GM12878 (cell line): ENCODE measurements around the gene TTC39B.

Source experiments
- BACH1 ChIP-seq: fragments of 450-650 bp; IDR thresholded peaks from 2 replicates; pipeline ENCODE4 v1.6.1; 2017; ENCODE audit warnings: mild to moderate bottlenecking, borderline replicate concordance
- EZH2 ChIP-seq: IDR thresholded peaks from 2 replicates; pipeline ENCODE4 v1.6.1; 2012; ENCODE audit warnings: low read depth, mild to moderate bottlenecking, control low read depth, inconsistent platforms, low read length, borderline replicate concordance; ENCODE audit not compliant: control insufficient read depth
- FOXK2 ChIP-seq: fragments of 450-650 bp; IDR thresholded peaks from 2 replicates; pipeline ENCODE4 v1.6.1; 2017; ENCODE audit warnings: mild to moderate bottlenecking, moderate library complexity
- GABPA ChIP-seq: IDR thresholded peaks from 2 replicates; pipeline ENCODE4 v1.6.1; 2014; ENCODE audit warnings: antibody characterized with exemption, low read depth, mild to moderate bottlenecking, inconsistent platforms
- PAX5 ChIP-seq: IDR thresholded peaks from 2 replicates; pipeline ENCODE4 v1.6.1; 2011; ENCODE audit warnings: low read depth, low read length, borderline replicate concordance
- POLR2A ChIP-seq: IDR thresholded peaks from 2 replicates; pipeline ENCODE4 v1.6.1; 2011; ENCODE audit warnings: low read depth, mild to moderate bottlenecking, low read length
- SMAD1 ChIP-seq: fragments of 450-650 bp; IDR thresholded peaks from 2 replicates; pipeline ENCODE4 v1.6.1; 2018; ENCODE audit warnings: mild to moderate bottlenecking, low read depth; ENCODE audit not compliant: partially characterized antibody
- ZNF274 ChIP-seq: IDR thresholded peaks from one replicate; pipeline ENCODE4 v1.8.0; 2011; ENCODE audit not compliant: insufficient read length, insufficient read depth
- TF ChIP-seq, protein P1 (sequence below), 3 experiments: IDR thresholded peaks in 2 of 3; conservative IDR thresholded peaks in 1 of 3; 2 replicates each; pipeline ENCODE4 v1.5.1; 2011; ENCODE audit warnings: low read depth in 3 of 3, low read length in 3 of 3, mild to moderate bottlenecking in 3 of 3, control low read depth in 2 of 3, moderate library complexity in 2 of 3, inconsistent platforms in 1 of 3, mixed read lengths in 1 of 3; ENCODE audit not compliant: control insufficient read depth in 2 of 3, insufficient read depth in 1 of 3; ENCODE audit errors: extremely low read depth in 1 of 3
- TF ChIP-seq, protein P2 (sequence below): IDR thresholded peaks from 2 replicates; pipeline ENCODE4 v1.6.1; 2011; ENCODE audit warnings: low read depth, low read length, improper control_type of control experiment, borderline replicate concordance
- TF ChIP-seq, protein P3 (sequence below): IDR thresholded peaks from 2 replicates; pipeline ENCODE4 v1.6.1; 2012; ENCODE audit warnings: low read depth, low read length, improper control_type of control experiment
- TF ChIP-seq, protein P4 (sequence below): fragments of 450-650 bp; IDR thresholded peaks from 2 replicates; pipeline ENCODE4 v1.6.1; 2018; ENCODE audit warnings: mild to moderate bottlenecking, low read depth, moderate library complexity; ENCODE audit not compliant: partially characterized antibody

GRCh38 chr9:15246243-15246642 is 60.8 kb downstream of the TTC39B start:
- TF ChIP-seq, protein P1, sequence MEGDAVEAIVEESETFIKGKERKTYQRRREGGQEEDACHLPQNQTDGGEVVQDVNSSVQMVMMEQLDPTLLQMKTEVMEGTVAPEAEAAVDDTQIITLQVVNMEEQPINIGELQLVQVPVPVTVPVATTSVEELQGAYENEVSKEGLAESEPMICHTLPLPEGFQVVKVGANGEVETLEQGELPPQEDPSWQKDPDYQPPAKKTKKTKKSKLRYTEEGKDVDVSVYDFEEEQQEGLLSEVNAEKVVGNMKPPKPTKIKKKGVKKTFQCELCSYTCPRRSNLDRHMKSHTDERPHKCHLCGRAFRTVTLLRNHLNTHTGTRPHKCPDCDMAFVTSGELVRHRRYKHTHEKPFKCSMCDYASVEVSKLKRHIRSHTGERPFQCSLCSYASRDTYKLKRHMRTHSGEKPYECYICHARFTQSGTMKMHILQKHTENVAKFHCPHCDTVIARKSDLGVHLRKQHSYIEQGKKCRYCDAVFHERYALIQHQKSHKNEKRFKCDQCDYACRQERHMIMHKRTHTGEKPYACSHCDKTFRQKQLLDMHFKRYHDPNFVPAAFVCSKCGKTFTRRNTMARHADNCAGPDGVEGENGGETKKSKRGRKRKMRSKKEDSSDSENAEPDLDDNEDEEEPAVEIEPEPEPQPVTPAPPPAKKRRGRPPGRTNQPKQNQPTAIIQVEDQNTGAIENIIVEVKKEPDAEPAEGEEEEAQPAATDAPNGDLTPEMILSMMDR (IDR thresholded peaks at IDR 0.05 in 2 of 3, conservative IDR thresholded peaks at IDR 0.05 in 1 of 3; ENCODE audit: control insufficient read depth in 2 of 3, extremely low read depth in 1 of 3, insufficient read depth in 1 of 3, low read depth in 3 of 3, low read length in 3 of 3), result no peak
- no peak for TF ChIP-seq POLR2A
- TF ChIP-seq SMAD1, result no peak
- no peak for TF ChIP-seq GABPA
- TF ChIP-seq, protein P2, sequence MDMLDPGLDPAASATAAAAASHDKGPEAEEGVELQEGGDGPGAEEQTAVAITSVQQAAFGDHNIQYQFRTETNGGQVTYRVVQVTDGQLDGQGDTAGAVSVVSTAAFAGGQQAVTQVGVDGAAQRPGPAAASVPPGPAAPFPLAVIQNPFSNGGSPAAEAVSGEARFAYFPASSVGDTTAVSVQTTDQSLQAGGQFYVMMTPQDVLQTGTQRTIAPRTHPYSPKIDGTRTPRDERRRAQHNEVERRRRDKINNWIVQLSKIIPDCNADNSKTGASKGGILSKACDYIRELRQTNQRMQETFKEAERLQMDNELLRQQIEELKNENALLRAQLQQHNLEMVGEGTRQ, result no peak
- no peak for TF ChIP-seq PAX5
- TF ChIP-seq FOXK2, result no peak
- TF ChIP-seq BACH1, result no peak
- TF ChIP-seq, protein P3, sequence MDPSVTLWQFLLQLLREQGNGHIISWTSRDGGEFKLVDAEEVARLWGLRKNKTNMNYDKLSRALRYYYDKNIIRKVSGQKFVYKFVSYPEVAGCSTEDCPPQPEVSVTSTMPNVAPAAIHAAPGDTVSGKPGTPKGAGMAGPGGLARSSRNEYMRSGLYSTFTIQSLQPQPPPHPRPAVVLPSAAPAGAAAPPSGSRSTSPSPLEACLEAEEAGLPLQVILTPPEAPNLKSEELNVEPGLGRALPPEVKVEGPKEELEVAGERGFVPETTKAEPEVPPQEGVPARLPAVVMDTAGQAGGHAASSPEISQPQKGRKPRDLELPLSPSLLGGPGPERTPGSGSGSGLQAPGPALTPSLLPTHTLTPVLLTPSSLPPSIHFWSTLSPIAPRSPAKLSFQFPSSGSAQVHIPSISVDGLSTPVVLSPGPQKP, result no peak
- TF ChIP-seq ZNF274, result no peak
- TF ChIP-seq EZH2, result no peak
- TF ChIP-seq, protein P4, sequence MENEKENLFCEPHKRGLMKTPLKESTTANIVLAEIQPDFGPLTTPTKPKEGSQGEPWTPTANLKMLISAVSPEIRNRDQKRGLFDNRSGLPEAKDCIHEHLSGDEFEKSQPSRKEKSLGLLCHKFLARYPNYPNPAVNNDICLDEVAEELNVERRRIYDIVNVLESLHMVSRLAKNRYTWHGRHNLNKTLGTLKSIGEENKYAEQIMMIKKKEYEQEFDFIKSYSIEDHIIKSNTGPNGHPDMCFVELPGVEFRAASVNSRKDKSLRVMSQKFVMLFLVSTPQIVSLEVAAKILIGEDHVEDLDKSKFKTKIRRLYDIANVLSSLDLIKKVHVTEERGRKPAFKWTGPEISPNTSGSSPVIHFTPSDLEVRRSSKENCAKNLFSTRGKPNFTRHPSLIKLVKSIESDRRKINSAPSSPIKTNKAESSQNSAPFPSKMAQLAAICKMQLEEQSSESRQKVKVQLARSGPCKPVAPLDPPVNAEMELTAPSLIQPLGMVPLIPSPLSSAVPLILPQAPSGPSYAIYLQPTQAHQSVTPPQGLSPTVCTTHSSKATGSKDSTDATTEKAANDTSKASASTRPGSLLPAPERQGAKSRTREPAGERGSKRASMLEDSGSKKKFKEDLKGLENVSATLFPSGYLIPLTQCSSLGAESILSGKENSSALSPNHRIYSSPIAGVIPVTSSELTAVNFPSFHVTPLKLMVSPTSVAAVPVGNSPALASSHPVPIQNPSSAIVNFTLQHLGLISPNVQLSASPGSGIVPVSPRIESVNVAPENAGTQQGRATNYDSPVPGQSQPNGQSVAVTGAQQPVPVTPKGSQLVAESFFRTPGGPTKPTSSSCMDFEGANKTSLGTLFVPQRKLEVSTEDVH, result no peak
